Subcutaneous adipose tissue (tissue), 4 donors: Measurements from ENCODE around the gene RMND5B. TPM values are rescaled to one million over a fixed set of nuclear protein-coding genes. Genes with fewer than 3 reads are reported as not detected.

Experiments
- total RNA-seq, 4 donors: library from RNA; depleted of rRNA; stranded (reverse); fragments of >200 nt; gene quantifications; one replicate each; pipeline ENCODE4 v1.1.0, GENCODE V29; 2016
- TF ChIP-seq, protein P1 (sequence below): fragments of 450-650 bp; IDR thresholded peaks from one replicate; pipeline ENCODE4 v1.5.1; 2016; ENCODE audit warnings: low read depth, mild to moderate bottlenecking, control low read depth, antibody characterized with exemption, moderate library complexity

Gene RMND5B, protein sequence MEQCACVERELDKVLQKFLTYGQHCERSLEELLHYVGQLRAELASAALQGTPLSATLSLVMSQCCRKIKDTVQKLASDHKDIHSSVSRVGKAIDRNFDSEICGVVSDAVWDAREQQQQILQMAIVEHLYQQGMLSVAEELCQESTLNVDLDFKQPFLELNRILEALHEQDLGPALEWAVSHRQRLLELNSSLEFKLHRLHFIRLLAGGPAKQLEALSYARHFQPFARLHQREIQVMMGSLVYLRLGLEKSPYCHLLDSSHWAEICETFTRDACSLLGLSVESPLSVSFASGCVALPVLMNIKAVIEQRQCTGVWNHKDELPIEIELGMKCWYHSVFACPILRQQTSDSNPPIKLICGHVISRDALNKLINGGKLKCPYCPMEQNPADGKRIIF
- total RNA-seq: 10 to 100 TPM; 19.2 to 41.3 (median 24.3) TPM

DNA sequence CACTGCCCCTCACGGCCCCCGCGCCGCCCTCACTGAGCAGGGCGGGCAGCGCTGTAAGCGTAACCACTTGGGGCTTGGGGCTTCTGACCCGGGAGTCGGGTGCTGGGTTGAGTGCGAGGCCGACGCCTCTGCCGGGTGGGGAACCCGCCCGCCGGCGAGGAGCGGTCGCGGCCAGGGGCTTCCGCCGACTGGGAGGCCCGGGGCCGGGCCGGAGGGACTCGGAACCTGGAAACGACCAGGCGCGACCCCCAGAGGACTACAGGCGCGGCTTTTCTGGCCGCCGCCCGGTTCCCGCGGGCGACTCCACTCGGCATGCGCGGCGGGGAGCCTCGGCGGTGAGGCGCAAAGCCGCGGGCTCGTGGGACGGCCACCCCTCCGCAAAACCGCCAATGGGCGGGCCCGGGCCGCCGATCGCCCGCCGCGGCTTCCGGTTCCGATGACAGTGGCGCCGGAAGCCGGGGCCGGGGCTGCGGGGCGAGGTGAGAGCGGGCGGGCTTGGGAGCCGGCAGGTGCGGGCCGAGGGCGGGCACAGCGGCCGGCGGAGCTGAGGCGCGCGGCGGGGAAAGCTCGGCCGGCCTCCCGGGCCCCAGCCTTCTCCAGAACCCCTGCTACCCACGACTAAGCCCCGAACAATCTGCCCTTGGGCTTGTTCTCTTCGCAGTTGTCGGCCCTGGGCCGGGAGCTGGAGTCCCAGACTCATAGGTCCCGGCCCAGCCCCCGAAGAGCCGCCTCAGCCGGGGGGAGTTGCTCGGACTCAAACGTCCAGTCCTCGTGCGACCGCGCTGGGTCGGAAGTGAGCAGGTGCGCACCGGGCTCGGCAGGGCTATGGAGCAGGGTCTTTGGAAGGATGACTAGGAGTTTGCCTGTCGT is at the start of gene RMND5B:
Gene RMND5B, plus strand, starts transcription at position 439 of the 870 bp plus-strand sequence. CDS start 7,106 bp downstream, outside the sequence.
- TF ChIP-seq, protein P1, sequence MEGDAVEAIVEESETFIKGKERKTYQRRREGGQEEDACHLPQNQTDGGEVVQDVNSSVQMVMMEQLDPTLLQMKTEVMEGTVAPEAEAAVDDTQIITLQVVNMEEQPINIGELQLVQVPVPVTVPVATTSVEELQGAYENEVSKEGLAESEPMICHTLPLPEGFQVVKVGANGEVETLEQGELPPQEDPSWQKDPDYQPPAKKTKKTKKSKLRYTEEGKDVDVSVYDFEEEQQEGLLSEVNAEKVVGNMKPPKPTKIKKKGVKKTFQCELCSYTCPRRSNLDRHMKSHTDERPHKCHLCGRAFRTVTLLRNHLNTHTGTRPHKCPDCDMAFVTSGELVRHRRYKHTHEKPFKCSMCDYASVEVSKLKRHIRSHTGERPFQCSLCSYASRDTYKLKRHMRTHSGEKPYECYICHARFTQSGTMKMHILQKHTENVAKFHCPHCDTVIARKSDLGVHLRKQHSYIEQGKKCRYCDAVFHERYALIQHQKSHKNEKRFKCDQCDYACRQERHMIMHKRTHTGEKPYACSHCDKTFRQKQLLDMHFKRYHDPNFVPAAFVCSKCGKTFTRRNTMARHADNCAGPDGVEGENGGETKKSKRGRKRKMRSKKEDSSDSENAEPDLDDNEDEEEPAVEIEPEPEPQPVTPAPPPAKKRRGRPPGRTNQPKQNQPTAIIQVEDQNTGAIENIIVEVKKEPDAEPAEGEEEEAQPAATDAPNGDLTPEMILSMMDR: no peak

DNA sequence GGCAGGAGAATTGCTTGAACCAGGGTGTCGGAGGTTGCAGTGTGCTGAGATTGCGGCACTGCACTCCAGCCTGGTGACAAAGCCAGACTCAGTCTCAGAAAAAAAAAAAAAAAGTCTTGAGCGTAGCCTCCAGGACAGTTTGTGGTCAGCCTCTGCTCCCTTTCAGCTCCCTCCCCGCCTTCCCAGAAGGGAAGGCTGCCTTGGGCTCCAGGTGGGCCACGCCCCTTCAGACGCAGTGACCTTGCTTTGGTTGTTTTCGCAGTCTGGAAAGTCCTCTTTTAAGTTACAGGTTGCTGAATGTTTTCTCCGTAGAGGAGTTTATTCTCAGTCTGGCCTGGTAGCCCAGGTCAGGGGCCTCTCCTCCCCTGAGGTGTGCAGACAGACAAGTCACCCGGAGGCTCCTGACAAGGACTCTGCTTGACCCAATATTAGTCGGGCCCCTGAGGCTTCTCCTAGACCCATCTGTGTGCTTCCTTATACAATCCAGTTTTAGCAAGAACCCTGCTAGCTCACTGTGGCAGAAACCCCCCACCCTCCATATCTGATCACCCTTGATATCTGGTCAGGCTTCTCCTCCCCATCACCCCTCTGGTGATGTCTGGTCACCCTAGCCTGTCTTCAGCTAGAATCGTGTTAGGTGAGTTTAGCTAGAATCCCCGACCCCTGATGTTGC is 49.1 kb upstream of the RMND5B start:
- TF ChIP-seq, protein P1: no peak

DNA sequence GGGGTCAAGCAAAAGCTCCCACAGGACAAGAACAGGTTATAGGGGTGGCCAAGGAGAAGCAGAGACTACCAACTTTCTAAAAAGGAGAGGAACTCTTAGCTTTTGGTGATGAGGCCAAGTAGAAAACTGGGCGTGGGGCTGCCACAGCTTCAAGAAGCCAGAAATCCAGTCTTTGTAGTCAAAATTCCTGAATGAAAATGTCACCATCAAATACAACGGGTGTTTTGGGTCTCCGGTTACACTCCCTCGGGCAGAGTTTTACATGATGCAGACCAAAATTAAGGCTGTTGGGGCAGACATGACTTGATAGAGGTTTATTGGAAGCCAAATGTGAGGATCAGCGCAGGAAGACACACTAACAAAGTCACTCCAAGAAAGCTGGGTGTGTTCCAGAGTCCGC is 46.9 kb upstream of the RMND5B start:
- TF ChIP-seq, protein P1: no peak

DNA sequence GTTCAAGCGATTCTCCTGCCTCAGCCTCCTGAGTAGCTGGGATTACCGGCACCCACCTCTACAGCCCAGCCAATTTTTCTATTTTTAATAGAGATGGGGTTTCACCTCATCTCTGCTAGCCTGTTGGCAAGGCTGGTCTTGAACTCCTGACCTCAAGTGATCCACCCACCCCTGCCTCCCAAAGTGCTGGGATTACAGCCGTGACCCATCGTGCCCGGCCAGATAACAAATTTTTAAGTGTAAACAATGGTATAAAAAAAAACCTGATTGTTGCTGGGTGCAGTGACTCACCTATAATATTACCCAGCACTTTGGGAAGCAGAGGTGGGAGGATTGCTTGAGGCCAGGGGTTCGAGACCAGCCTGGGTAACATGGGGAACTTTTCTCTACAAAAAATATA is 45.5 kb upstream of the RMND5B start:
- TF ChIP-seq, protein P1: no peak

DNA sequence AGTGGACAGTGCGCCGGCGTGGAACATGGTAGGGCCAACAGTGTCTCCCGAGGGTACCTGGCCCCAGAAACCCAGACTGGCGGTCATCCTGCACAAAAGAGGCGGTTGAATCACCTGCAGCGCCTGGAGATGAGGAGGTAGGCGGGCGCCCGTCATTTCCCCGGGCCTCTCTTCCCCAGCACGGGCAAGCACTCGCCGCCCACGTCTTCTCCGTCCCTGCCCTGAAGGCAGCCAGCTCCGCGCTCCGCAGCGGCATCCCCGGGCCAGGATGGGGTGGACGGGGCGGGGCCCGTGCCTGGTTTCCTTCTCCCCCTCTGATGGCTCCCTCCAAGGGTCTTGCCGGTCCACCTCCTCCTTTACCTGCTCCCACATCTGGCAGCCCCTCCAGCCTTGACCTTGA is 44.5 kb upstream of the RMND5B start:
- TF ChIP-seq, protein P1: no peak

- TF ChIP-seq, protein P1: no peak
Measured at GRCh38 chr5:178090856-178091255, 40.0 kb upstream of the RMND5B start.

- TF ChIP-seq, protein P1: no peak
Measured at GRCh38 chr5:178093134-178093533, 37.7 kb upstream of the RMND5B start.
